ENCODE data around the gene FAM171A1.
"Not testable (repeated sequence)": the region's sequence is repeated elsewhere in the genome, so short reads cannot be mapped to it uniquely, and the experiment has no call there.

The FAM171A1 gene

GRCh38 chr10:15316145-15316544, 54.9 kb downstream of the FAM171A1 start:
- no peak for DNase-seq

DNA sequence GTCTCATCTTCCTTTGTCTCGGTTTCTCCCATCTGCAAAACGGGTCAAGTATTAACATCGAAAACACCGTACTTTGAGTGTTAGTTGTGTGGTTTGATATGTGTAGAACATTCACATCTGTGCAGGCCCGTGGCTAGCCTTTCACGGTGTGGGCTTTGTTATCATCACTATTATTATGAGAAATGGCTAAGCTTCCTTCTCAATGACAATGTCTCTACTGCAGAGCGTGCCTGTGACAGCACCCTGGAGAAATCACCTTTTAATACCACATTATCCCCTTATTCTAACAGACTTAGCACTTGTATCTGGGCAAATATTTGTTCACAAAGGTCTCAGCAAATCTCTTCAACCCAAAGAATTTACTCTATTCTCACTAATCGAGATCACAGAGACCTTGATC, 55.8 kb downstream of the FAM171A1 start:
- DNase-seq = no peak

DNA sequence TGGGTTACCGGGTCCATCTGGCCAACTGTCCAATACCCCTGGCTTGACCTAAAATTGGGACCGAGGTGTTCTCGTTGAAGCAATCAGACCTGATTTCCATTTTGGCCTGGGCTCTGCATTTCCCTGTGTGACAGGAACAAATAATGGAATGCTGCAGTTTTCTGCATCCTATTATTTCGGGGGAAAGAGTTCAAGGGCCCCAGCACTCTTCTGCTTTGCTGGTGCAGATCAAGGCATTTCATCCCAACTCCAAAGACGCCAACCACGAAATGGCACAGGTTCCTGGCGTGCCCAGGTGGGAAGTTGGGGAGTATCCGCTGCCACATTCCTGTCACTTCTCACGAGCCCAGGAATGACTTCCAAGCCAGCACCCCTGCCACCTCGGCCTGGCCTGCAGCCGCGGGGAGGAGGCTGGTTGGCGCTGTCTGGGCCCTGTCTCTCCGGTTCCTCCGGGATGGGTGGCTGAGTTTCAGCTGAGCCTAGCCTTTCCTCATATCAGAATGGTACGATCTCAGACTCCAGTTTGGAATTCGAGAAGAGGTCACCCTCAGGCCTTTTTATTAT, 56.5 kb downstream of the FAM171A1 start:
- no peak for DNase-seq

- no peak for DNase-seq
These were observed 57.2 kb downstream of the FAM171A1 start for GRCh38 chr10:15313843-15314242.

- DNase-seq = no peak
These were observed 58.0 kb downstream of the FAM171A1 start for GRCh38 chr10:15313047-15313446.

GRCh38 chr10:15311569-15312280, 59.4 kb downstream of the FAM171A1 start:
- no peak for DNase-seq

- DNase-seq = no peak
These were observed 60.1 kb downstream of the FAM171A1 start for GRCh38 chr10:15310776-15311568.

GRCh38 chr10:15309221-15309620, 61.9 kb downstream of the FAM171A1 start:
- no peak for DNase-seq

GRCh38 chr10:15306735-15307280, 64.3 kb downstream of the FAM171A1 start:
- no peak for DNase-seq

DNA sequence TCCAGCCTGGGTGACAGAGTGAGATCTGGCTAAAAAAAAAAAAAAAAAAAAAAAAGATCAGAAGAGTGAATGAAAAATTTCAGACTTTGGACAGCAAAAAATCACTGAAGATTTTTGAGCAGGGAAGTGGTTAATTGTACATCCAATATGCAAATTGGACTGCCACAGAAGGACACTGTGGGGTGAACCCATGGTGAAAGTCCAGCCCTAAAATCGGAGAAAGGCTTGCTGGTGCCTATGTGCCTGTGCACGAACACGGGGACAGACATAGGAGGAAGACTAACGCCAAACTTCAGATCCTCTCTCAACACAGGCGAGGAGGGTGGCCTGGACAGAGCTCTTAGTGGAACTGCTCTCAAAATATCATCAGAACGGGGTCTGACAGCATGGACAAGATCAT, 65.5 kb downstream of the FAM171A1 start:
- no peak for DNase-seq

DNA sequence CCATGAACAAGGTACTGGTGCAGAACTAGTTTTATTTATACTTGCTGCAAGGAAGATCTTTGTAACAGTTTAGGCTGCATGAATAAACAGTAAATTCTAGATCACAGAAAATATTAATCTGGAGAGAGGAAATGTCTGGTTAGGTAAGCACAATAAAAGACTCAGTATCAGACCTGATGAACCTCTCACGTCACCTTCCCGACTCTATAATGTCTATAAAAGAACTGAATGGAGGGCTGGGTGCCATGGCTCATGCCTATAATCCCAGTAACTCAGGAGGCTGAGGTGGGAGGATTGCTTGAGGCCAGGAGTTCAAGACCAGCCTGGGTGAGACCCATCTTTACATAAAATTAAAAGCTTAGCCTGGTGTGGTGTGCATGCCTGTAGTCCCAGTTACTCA, 65.9 kb downstream of the FAM171A1 start:
- no peak for DNase-seq

DNA sequence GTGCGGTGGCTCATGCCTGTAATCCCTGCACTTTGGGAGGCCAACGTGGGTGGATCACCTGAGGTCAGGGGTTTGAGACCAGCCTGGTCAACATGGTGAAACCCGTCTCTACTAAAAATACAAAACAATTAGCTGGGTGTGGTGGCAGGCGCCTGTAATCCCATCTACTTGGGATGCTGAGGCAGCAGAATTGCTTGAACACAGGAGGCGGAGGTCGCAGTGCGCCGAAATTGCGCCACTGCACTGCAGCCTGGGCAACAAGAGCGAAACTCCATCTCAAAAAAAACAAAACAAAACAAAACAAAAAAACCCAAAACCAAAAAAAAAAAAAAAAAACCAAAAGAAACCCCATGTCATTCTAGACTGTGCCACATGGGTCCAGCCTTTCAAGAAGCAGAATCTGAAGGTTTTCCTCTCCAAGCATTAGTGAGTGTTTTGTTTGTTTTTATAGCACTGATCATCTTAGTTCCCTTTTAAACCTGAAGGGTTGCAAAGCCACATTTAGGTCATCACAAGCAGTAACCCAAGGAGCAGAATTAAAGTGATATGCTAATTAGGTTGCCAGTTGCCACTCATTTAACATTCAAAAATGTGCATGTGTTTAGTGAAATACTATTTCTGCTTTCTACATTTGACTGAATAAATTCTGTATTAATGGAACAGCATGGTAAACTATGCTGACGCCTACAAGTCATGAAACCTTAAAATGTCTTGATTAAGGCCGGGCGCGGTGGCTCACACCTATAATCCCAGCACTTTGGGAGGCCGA, 68.7 kb downstream of the FAM171A1 start:
- DNase-seq = not testable (repeated sequence)

GRCh38 chr10:15300697-15301096, 70.4 kb downstream of the FAM171A1 start:
- no peak for DNase-seq

DNA sequence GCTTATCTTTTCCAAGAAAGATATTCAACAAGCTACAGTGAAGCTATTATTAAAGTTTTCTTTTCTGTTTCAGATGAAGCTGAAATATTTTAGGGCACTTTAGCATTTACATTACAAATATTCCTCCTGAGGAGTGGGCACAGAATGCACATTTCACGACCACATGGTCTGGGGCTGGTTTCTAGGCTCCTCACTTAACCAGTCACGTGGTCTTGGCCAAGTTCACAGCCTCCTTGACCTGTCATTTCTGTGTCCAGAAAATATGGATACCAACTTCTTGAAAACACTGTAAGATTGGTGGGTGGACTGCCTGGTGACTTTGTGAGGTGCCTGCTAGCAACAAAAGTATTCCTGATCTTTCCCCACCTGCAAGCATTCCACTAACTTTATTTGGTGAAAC, 70.9 kb downstream of the FAM171A1 start:
- no peak for DNase-seq

DNA sequence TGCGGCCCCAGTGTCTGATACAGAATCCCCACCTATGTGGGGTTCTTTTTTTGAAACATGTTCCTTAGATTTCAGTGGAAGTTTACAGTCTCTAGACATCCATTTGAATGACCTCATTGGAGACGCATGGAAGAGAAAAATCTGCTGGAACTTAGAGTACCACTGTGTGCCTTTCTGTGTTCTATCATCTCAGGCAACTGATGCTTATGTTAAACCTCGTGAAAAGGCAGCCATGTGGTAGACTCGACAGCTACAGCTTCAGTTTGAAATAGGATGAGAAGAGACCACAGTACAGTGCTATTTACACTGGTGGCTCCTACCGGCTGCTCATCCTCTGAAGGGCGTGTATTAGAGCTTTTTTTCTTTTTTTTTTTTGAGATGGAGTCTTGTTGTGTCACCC, 74.4 kb downstream of the FAM171A1 start:
- DNase-seq = no peak

DNA sequence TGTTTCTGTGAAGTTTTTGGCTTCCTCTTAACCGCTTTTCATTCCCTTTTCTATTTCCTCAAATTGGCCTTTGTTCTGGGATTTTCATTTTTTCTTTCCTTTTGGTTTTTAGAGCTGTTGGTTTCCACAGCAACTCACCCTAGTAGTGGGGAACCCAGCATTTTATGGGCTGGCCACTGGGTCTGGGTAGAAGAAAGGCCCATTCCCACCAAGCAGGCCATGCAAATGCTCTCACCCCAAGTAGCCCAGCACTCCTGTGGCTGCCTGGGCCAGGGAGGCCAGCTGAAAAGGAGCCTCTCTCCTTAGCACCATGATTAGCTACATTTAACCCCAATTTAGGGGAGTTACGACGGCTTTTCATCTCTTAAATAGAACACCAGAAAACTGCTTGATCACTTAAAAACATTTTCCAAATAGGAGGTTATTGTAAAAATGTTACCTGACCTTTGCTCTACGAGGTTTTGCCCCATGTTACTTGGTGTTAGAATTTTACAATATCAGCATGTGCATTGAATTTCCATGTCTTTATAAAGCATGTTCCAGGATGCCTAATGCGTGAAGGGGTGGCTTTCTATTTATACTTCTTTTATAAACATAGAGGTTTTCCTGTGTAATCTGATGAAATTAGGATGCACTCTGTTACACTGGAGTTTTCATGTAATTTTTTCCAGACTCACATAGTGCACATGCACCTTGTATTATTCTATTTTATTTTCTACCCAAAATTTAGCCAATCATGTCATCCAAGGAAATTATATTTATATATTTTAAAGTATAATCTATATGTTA, 75.4 kb downstream of the FAM171A1 start:
- no peak for DNase-seq

DNA sequence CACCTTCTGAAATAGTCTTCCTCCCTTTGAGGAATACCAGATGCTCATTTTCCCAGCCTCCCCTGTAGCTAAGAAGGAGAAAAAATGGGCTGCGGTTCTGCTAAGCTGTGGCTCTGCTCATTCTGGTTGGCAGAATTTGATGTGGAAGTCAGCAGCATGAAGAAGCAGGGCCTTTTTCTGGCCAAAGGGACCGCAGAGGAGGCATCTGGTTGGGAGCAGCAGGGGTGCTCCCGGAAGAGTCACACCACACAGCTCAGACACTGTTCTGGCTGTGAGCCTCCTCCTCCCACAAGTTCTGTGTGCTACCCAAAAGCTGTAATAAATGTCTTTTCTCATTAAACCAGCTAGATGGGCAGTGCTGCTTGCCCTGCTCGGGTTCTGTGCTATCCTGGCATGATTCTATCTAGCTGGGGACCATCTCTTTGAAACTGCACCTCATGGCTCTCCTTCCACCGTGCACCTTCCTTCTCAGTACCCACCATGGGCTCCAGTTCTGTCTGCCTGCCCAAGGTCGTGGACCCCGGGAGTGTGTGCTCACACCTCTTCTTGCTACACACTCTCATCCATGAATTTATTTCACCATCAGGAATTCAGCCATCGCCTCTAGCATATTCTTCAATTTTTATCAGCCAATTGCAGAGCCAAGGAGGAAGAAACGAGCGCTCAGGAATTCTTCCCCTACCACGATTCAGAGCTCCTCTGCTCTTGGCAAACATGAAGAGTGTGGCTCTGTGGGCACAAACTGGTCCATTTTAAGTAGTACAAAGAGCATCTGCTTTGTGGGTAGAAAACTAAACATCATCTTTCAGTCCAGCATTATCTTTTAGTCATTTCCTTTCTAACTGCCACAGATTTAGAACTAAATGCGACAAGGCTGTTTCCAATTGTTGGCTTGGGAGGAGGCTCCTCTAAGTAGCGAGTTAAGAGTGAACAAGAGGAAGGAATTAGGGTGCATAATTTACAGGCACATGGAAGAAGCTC, 76.9 kb downstream of the FAM171A1 start:
- DNase-seq = no peak

DNA sequence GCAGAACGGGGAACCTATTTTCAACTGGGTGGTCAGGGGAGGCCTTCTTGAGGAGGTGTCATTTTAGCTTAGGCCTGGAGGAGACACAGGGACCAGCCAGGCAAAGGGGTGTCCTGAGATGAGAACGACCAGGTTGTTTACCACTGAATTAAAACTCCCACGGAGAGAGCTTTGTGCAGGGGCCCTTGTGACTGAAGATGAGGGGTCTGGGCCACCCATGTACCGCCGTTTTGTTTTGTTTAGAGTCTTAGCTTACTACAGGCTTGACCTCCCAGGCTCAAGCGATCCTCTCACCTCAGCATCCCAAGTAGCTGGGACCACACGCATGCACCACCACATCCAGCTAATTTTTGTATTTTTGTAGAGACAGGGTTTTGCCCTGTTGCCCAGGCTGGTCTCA, 80.4 kb downstream of the FAM171A1 start:
- no peak for DNase-seq

DNA sequence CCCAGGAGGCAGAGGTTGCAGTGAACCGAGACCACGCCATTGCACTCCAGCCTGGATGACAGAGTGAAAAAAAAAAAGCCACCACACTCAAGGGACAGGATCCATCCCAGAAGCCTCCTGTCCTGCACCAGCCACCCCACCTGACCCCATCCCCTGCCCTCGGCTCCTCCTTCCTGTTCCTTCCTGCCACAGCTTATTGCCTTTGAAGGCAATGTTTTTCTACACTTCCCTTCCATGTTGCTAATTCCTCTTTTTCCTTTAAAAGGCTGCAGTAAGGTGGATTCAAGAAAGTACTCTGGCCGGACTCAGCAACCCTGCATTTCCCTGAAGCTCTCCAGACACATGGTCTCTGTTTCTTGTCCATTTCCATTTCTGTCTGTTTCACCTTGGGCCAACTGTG, 80.9 kb downstream of the FAM171A1 start:
- no peak for DNase-seq

- DNase-seq = no peak
These were observed 90.1 kb downstream of the FAM171A1 start for GRCh38 chr10:15280974-15281373.

DNA sequence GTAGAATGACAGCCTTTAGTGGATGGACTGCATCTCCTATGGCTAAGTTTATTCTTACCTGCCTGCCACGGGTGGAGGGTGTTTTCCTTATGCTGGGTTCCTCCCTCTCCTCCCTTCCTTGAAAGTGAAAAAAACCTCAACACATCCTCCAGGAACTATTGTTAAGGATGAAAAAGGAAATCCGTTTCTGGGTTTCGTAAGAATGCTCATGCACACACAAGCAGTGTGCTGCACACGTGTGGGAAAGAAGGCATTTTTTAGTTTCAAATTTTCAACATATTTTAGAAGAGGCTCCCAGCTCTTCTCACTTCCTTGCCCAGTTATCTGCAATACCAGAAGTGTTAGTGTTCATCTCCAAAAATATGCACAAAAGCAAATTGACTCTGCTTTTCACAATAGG, 90.6 kb downstream of the FAM171A1 start:
- no peak for DNase-seq
